Skeletal muscle cell (primary cell): ENCODE measurements around the gene USP6NL.
"Not testable (repeated sequence)": the region's sequence is repeated elsewhere in the genome, so short reads cannot be mapped to it uniquely, and the experiment has no call there.

Experiments used
- DNase-seq: peaks from one replicate; pipeline ENCODE4 v3.0.0-alpha.2; 2010; ENCODE audit warnings: low read depth
- H3K4me3 ChIP-seq: 2 replicates; pipeline ENCODE4 v1.5.1; 2011; ENCODE audit warnings: low read depth, mild to moderate bottlenecking, control low read depth, low read length, moderate library complexity

The USP6NL gene

GRCh38 chr10:11440250-11441150 lies 170.9 kb downstream of the USP6NL start:
- no peak overlapping the region for H3K4me3 ChIP-seq

DNA sequence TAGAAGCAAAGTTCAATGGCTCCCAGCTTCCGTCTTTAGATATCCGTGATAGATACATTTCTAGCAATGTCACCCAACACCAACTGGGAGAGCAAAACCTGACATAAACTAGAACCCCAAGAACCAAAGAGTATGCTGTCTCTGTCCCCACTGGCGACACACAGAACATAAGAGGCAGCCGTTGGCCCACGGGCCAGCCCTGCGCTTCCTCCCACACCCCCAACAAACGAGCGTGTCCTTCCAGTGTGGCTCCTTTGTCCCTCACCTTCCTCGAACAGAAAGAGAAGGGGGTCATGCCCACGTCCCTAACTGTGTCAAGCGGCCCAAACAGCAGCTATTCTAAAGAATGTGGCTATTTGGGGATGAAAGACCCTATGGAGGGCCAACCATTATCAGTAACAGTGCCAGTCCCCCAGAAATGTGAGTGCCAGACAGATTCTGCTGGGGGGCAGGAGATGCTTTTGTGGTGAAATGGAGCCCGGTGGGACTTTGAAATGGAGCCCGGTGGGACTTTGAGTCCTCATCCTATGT lies 171.9 kb downstream of the USP6NL start:
- DNase-seq = no peak
- H3K4me3 ChIP-seq = no peak overlapping the region

More at GRCh38 chr10:11440250-11441150, 170.9 kb downstream of the USP6NL start:
- no peak for DNase-seq

DNA sequence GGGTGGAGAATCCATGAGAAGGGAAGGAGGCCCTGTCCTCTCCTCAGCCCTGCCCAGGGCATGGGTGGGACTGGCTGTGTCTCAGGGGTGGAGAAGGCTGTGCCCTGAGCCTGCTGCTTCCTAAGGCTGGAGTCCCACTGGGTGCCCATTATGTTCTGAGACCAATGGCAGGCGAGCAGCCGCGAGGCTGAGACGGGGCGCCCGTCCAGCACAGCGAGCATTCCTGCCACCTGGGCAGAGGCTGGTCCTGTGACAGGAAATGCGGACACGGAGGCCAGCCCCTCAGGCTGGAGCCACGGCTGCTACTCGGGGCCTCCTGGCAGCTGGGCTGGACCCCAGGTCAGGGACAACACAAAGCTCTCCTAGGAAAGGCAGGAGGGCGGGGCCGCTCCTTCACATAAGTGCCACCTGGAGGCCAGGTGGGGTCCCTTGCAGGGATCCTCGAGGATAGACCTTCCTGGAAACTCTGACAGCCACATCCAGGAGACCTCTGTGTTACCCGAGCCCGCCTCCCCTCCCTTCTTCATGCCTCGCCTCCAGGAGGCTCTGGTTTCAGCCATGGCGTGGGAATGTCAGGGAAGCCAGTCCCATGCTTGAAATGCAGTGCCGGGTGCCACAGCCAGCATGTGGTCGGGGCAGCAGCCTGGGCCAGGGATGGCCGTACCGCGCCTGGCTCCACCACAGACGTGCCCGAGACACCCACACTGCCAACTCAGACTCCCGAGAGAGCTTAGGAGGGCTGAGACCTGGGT lies 173.9 kb downstream of the USP6NL start:
- no peak for DNase-seq
- no peak overlapping the region for H3K4me3 ChIP-seq

- H3K4me3 ChIP-seq, DNase-seq: not testable (repeated sequence)
Observed at GRCh38 chr10:11436445-11436844, 175.0 kb downstream of the USP6NL start.

- H3K4me3 ChIP-seq = no peak overlapping the region
- DNase-seq = no peak
Observed at GRCh38 chr10:11435581-11435981, 175.9 kb downstream of the USP6NL start.

- no peak for DNase-seq
- H3K4me3 ChIP-seq = no peak overlapping the region
Observed at GRCh38 chr10:11434324-11434723, 177.1 kb downstream of the USP6NL start.

GRCh38 chr10:11433657-11434056 lies 177.8 kb downstream of the USP6NL start:
- H3K4me3 ChIP-seq = no peak overlapping the region
- DNase-seq = no peak

DNA sequence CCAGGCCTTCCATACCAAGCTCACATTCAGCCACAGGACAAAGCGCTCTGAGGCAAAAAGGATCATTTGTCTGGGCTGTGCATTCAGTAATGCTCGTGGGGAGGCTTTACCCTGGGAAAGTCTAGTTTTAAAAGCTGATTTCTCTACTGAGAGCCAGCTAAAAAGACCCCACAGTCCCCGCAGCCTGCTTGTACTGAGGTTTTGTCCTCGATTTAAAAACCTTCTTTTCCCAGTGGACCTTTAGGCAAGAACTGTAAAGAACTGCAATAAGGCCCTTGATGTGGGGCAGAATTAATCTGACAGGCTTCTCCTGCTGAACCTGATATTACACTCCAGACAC lies 180.3 kb downstream of the USP6NL start:
- no peak for DNase-seq
- H3K4me3 ChIP-seq = no peak overlapping the region

- no peak overlapping the region for H3K4me3 ChIP-seq
- DNase-seq = no peak
Observed at GRCh38 chr10:11430421-11431215, 180.8 kb downstream of the USP6NL start.

GRCh38 chr10:11429439-11430052 lies 181.9 kb downstream of the USP6NL start:
- H3K4me3 ChIP-seq = no peak overlapping the region
- no peak for DNase-seq

DNA sequence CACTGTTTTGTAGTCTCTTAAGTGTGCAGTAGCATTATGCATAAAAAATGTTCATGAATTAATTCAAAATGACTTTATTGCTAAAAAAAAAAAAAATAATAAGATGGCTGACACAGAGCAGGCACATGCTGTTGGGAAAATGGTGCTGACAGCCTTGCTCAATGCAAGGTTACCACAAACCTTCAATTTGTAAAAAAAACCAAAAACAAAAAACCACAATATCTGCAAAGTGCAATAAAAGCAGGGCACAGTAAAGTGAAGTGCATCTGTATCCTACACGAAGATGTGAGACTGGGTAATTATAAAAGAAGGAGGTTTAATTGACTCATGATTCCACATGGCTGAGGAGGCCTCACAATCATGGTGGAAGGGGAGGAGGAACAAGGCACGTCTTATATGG lies 185.8 kb downstream of the USP6NL start:
- no peak for DNase-seq
- no peak overlapping the region for H3K4me3 ChIP-seq

- no peak overlapping the region for H3K4me3 ChIP-seq
- peak; percentile 23 for DNase-seq
Observed at GRCh38 chr10:11425296-11425610, 186.2 kb downstream of the USP6NL start.

DNA sequence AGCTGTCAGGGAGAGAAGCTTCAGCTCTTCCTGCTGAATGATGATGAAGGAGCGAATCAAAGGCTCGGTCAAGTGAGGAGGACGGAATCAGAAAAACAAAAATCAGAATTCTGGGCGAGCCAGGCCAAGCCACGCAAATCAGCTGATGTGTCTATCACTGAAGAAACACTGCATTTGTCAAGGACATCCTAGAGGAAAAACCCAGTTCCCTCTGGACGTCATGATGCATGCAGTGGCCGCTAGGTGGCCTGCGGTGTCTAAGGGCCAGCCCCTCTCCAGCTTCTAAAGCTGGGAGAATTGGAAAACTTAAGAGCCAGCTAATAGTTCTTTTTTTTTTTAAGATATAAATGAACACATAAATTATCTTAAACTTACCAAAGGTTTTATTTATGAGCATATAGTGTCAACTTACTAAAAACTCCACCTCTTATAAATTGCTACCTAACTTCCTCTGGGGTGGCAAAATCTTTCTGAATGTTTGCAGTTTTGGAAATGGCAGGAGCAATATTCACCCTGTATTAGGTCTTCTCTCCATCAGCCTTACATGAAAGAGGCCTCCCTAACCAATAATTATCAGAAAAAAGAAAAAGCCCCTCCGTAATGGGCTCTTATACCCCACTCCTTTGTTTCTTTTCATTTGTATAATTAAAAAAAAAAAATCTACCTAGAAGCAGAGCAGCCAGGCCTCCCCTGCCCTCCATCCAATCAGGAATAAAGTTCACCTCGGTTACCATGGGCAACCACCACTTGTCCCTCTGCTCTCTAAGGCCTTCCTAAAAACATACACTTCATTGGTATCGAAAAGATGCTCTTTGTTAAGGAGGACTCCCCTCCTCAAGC lies 186.8 kb downstream of the USP6NL start:
- no peak overlapping the region for H3K4me3 ChIP-seq
- DNase-seq = peak; percentile 11

GRCh38 chr10:11416974-11417373 lies 194.5 kb downstream of the USP6NL start:
- no peak overlapping the region for H3K4me3 ChIP-seq
- DNase-seq = no peak

DNA sequence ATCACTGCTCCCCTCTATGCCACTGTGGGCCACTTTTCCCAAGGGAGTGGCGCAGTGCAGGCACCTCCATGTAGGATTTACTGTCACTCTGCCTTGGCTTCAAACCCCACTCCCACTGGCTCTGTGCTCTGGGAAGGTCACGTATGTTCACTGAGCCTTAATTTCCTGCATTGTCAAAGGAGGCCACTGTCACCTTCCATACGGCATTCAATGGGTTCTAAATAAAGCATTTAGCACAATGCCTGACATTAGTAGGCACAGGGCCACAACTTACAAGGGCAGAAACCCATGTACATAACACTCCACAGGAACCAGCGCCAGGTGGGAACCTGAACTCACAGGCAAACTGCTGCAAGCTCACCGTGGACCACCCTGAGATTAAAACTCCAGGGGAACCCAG lies 196.4 kb downstream of the USP6NL start:
- H3K4me3 ChIP-seq = no peak overlapping the region
- no peak for DNase-seq

DNA sequence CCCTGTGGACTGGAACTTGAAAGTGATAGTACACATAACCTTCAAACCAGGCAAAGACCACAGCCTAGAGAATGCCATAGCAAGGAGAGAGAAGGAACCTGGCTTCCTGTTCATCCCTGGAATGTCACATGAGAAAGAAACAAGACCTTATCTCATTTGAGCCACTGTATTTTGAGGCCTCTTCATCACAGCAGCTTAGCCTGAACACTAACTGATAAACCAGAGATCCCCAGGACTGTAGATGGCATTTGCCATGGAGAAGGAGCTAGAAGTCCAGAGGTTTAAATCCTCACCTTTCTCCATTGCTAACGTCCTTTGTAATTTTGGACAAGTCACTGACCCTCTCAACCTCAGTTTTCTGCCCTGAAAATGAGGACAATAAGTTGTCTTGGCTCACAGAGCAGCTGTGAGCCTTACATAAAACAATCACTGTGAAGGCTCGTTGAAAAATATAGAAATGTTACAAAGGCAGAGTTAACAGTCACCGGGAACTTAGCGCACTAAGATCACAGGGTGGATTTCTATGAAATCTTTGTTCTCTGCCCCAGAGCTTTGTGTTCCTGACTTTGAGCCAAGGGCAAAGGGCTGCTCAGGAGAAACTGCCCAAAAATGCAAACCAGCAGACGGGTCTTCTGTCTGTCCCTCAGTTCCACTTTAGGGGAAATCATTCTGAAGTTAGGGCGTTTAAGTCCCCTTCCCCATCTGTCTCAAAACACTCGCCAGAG lies 197.0 kb downstream of the USP6NL start:
- DNase-seq = no peak
- no peak overlapping the region for H3K4me3 ChIP-seq

- no peak for DNase-seq
- no peak overlapping the region for H3K4me3 ChIP-seq
Observed at GRCh38 chr10:11411926-11412545, 199.4 kb downstream of the USP6NL start.

- no peak overlapping the region for H3K4me3 ChIP-seq
- no peak for DNase-seq
Observed at GRCh38 chr10:11409357-11409756, 202.1 kb downstream of the USP6NL start.
